NCI-H2196 (cell line): Measurements from ENCODE around the gene ARHGAP24.
A peak's percentile ranks its signal among the peaks of the same experiment; 100 is the strongest.
"Not testable (repeated sequence)": the region's sequence is repeated elsewhere in the genome, so short reads cannot be mapped to it uniquely, and the experiment has no call there.

Experiments used
- DNase-seq: peaks from one replicate; lab custom pipeline; 2025; ENCODE audit not compliant: unreplicated experiment; lab: John Stamatoyannopoulos, UW

The ARHGAP24 gene

GRCh38 chr4:85946821-85947220, 471.9 kb downstream of the ARHGAP24 start:
- DNase-seq: no peak

- DNase-seq: no peak
Observed at GRCh38 chr4:85951099-85951498, 476.1 kb downstream of the ARHGAP24 start.

GRCh38 chr4:85952528-85952927, 477.6 kb downstream of the ARHGAP24 start:
- no peak for DNase-seq

GRCh38 chr4:85952972-85953650, 478.2 kb downstream of the ARHGAP24 start:
- DNase-seq: no peak

- DNase-seq: no peak
Observed at GRCh38 chr4:85953651-85954018, 478.7 kb downstream of the ARHGAP24 start.

GRCh38 chr4:85955620-85956292, 480.8 kb downstream of the ARHGAP24 start:
- DNase-seq: no peak

GRCh38 chr4:85956293-85956945, 481.5 kb downstream of the ARHGAP24 start:
- DNase-seq: no peak

GRCh38 chr4:85961887-85962286, 486.9 kb downstream of the ARHGAP24 start:
- DNase-seq: no peak

- no peak for DNase-seq
Observed at GRCh38 chr4:85963231-85963630, 488.3 kb downstream of the ARHGAP24 start.

- DNase-seq: no peak
Observed at GRCh38 chr4:85964298-85964697, 489.3 kb downstream of the ARHGAP24 start.

- not testable (repeated sequence) for DNase-seq
Observed at GRCh38 chr4:85965017-85965416, 490.1 kb downstream of the ARHGAP24 start.

GRCh38 chr4:85965529-85965928, 490.6 kb downstream of the ARHGAP24 start:
- DNase-seq: no peak

- DNase-seq: no peak
Observed at GRCh38 chr4:85966373-85966772, 491.4 kb downstream of the ARHGAP24 start.

- DNase-seq: no peak
Observed at GRCh38 chr4:85967872-85968271, 492.9 kb downstream of the ARHGAP24 start.

- peak; percentile 47 for DNase-seq
Observed at GRCh38 chr4:85968945-85969819, 494.2 kb downstream of the ARHGAP24 start.

- no peak for DNase-seq
Observed at GRCh38 chr4:85970535-85970934, 495.6 kb downstream of the ARHGAP24 start.

- no peak for DNase-seq
Observed at GRCh38 chr4:85979276-85979675, 504.3 kb downstream of the ARHGAP24 start.

- DNase-seq: no peak
Observed at GRCh38 chr4:85986266-85986665, 511.3 kb downstream of the ARHGAP24 start.

GRCh38 chr4:85993641-85994040, 518.7 kb downstream of the ARHGAP24 start:
- DNase-seq: no peak

GRCh38 chr4:85994576-85994975, 519.6 kb downstream of the ARHGAP24 start:
- no peak for DNase-seq

GRCh38 chr4:85995361-85995760, 520.4 kb downstream of the ARHGAP24 start:
- DNase-seq: no peak
